Thymus (tissue), 11 donors: ENCODE results near the gene CAMKMT. TPM values are rescaled to one million over a fixed set of nuclear protein-coding genes. Genes with fewer than 3 reads are reported as not detected.
A peak's percentile ranks its signal among the peaks of the same experiment; 100 is the strongest.

ENCODE experiments used
- DNase-seq, 9 donors: peaks; one replicate each; pipeline ENCODE4 v3.0.0-alpha.2; 2013; ENCODE audit warnings: low spot score in 9 of 9, low read depth in 6 of 9, missing footprints in 1 of 9
- H3K27ac ChIP-seq, 2 donors: one replicate each; pipeline ENCODE4 v1.5.1; 2013; ENCODE audit warnings: control low read depth in 1 of 2, low read depth in 1 of 2, low read length in 1 of 2, mild to moderate bottlenecking in 1 of 2, moderate library complexity in 1 of 2
- H3K27me3 ChIP-seq, 2 donors: one replicate each; pipeline ENCODE4 v1.5.1; 2013; ENCODE audit warnings: low read length in 1 of 2; ENCODE audit not compliant: control insufficient read depth in 2 of 2, insufficient read depth in 1 of 2
- H3K36me3 ChIP-seq, 2 donors: one replicate each; pipeline ENCODE4 v1.5.1; 2013; ENCODE audit warnings: low read length in 1 of 2, mild to moderate bottlenecking in 1 of 2, moderate library complexity in 1 of 2; ENCODE audit not compliant: control insufficient read depth in 2 of 2, insufficient read depth in 2 of 2
- H3K4me1 ChIP-seq, 2 donors: one replicate each; pipeline ENCODE4 v1.5.1; 2013; ENCODE audit warnings: low read length in 2 of 2; ENCODE audit not compliant: control insufficient read depth in 2 of 2, insufficient read depth in 2 of 2
- H3K4me3 ChIP-seq, 2 donors: one replicate each; pipeline ENCODE4 v1.5.1; 2013; ENCODE audit warnings: low read length in 2 of 2, control low read depth in 1 of 2, mild to moderate bottlenecking in 1 of 2
- H3K9me3 ChIP-seq, 2 donors: one replicate each; pipeline ENCODE4 v1.5.1; 2013; ENCODE audit warnings: low read length in 1 of 2, mild to moderate bottlenecking in 1 of 2; ENCODE audit not compliant: control insufficient read depth in 2 of 2, insufficient read depth in 1 of 2
- WGBS: extraction: QIAGEN DNeasy Blood & Tissue Kit; methylation state at CpG from one replicate; pipeline ENCODE4 v1.1.7; 2013; 5-methylcytosine and 5-hydroxymethylcytosine counted together
- polyA plus RNA-seq: library from polyadenylated mRNA; stranded (reverse); fragments of 200-250 nt; gene quantifications from one replicate; pipeline ENCODE4 v1.2.3, GENCODE V29; 2013
- total RNA-seq: library from RNA; stranded (reverse); fragments of 120-200 nt; gene quantifications from one replicate; pipeline ENCODE4 v1.2.4, GENCODE V29; 2013
- donor health status: healthy.

The CAMKMT gene
- total and polyA plus RNA-seq, 2 donors, result 7.0 to 7.4 TPM

GRCh38 chr2:44570777-44571176 lies 209.0 kb downstream of the CAMKMT start:
- H3K9me3 ChIP-seq, result no peaks in the 10 kb centered on the region
- H3K4me3 ChIP-seq, result no peak overlapping the region
- no peaks in the 10 kb centered on the region for H3K27me3 ChIP-seq
- H3K36me3 ChIP-seq, result no peaks in the 10 kb centered on the region
- no peak overlapping the region for H3K27ac ChIP-seq
- WGBS, result 23% methylated on average over 4 of the region's 4 CpGs
- DNase-seq, result peak in 1 of 9 donors; percentile 40
- H3K4me1 ChIP-seq, result no peaks in the 10 kb centered on the region

DNA sequence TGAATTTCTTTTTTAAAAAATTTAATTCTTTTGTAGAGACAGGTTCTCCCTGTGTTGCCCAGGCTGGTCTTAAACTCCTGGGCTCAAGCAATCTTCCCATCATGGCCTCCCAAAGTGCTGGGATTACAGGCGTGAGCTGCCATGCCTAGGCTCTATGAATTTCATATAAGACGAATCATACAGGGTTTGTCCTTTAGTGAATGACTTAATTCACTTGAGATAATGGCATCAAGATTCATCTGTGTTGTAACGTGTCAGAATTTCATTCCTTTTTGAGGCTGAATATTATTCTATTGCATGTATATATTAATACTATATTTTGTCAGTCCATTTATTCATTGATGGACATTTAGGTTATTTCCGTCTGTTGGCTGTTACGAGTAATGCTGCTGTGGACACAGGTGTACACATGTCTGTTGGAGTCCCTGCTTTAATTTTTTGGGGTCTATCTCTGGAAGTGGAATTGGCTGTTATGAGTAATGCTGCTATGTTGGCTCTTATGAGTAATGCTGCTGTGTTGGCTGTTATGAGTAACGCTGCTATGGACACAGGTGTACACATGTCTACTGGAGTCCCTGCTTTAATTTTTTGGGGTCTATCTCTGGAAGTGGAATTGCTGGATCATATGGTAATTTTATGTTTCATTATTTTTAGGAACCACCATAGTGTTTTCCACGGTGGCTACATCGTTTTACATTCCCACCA lies 210.6 kb downstream of the CAMKMT start:
- no peaks in the 10 kb centered on the region for H3K36me3 ChIP-seq
- WGBS, result 89% methylated on average over 8 of the region's 8 CpGs
- DNase-seq, result no peak
- no peaks in the 10 kb centered on the region for H3K9me3 ChIP-seq
- H3K27ac ChIP-seq, result no peak overlapping the region
- H3K4me3 ChIP-seq, result no peak overlapping the region
- no peaks in the 10 kb centered on the region for H3K27me3 ChIP-seq
- no peaks in the 10 kb centered on the region for H3K4me1 ChIP-seq

- Histone ChIP-seq H3K27me3 (no peaks in the 10 kb centered on the region), H3K4me1 (no peaks in the 10 kb centered on the region), H3K27ac (no peak overlapping the region), H3K9me3 (no peaks in the 10 kb centered on the region), H3K4me3 (no peak overlapping the region), H3K36me3 (no peaks in the 10 kb centered on the region)
- DNase-seq, result no peak
- 96% methylated on average over 5 of the region's 5 CpGs for WGBS
Measured at GRCh38 chr2:44573996-44574395, 212.2 kb downstream of the CAMKMT start.

- H3K27ac ChIP-seq, result peak overlapping the region in 1 of 2 donors; percentile 42
- DNase-seq, result peak in 1 of 9 donors; percentile 33
- no peaks in the 10 kb centered on the region for H3K27me3 ChIP-seq
- H3K9me3 ChIP-seq, result no peaks in the 10 kb centered on the region
- H3K4me1 ChIP-seq, result peaks cover 0 to 3% of the 10 kb centered on the region in 2 donors
- no peaks in the 10 kb centered on the region for H3K36me3 ChIP-seq
- H3K4me3 ChIP-seq, result no peak overlapping the region
- WGBS, result 87% methylated on average over 2 of the region's 2 CpGs
Measured at GRCh38 chr2:44578471-44579093, 216.8 kb downstream of the CAMKMT start.

- Histone ChIP-seq H3K36me3 (no peaks in the 10 kb centered on the region), H3K4me3 (no peak overlapping the region), H3K27ac (peak overlapping the region in 1 of 2 donors; percentile 42), H3K27me3 (no peaks in the 10 kb centered on the region), H3K4me1 (peaks cover 0 to 3% of the 10 kb centered on the region in 2 donors), H3K9me3 (no peaks in the 10 kb centered on the region)
- 91% methylated on average over 6 of the region's 6 CpGs for WGBS
- DNase-seq, result peak in 1 of 9 donors; percentile 9
Measured at GRCh38 chr2:44579115-44579836, 217.5 kb downstream of the CAMKMT start.

GRCh38 chr2:44579837-44580230 lies 218.1 kb downstream of the CAMKMT start:
- Histone ChIP-seq H3K4me1 (peaks cover 0 to 3% of the 10 kb centered on the region in 2 donors), H3K4me3 (no peak overlapping the region), H3K27ac (no peak overlapping the region), H3K9me3 (no peaks in the 10 kb centered on the region), H3K27me3 (no peaks in the 10 kb centered on the region), H3K36me3 (no peaks in the 10 kb centered on the region)
- 94% methylated on average over 2 of the region's 2 CpGs for WGBS
- no peak for DNase-seq

GRCh38 chr2:44580875-44581515 lies 219.2 kb downstream of the CAMKMT start:
- Histone ChIP-seq H3K4me1 (peaks cover 0 to 3% of the 10 kb centered on the region in 2 donors), H3K27ac (no peak overlapping the region), H3K4me3 (no peak overlapping the region), H3K36me3 (no peaks in the 10 kb centered on the region), H3K9me3 (no peaks in the 10 kb centered on the region), H3K27me3 (no peaks in the 10 kb centered on the region)
- whole genome bisulfite sequencing, result 77% methylated on average over 3 of the region's 3 CpGs
- DNase-seq, result peak in 1 of 9 donors; percentile 29

GRCh38 chr2:44582363-44583008 lies 220.7 kb downstream of the CAMKMT start:
- Histone ChIP-seq H3K4me3 (no peak overlapping the region), H3K9me3 (no peaks in the 10 kb centered on the region), H3K27me3 (no peaks in the 10 kb centered on the region), H3K36me3 (no peaks in the 10 kb centered on the region), H3K27ac (no peak overlapping the region), H3K4me1 (peaks cover 0 to 3% of the 10 kb centered on the region in 2 donors)
- WGBS, result 94% methylated on average over 3 of the region's 3 CpGs
- no peak for DNase-seq
